Neural progenitor cell (in vitro differentiated cells): ENCODE data around the gene ITGA3.

ENCODE experiments used
- CTCF ChIP-seq: fragments of 200-600 bp; sonication (generic); IDR thresholded peaks from 2 replicates; pipeline ENCODE4 v1.5.1; 2017; ENCODE audit warnings: antibody characterized with exemption, mild to moderate bottlenecking
- EZH2 ChIP-seq: fragments of 200-600 bp; sonication (generic); IDR thresholded peaks from 2 replicates; pipeline ENCODE4 v1.6.1; 2017; ENCODE audit warnings: antibody characterized with exemption, mild to moderate bottlenecking, moderate library complexity
- EZH2phosphoT487 ChIP-seq: fragments of 200-600 bp; sonication (generic); IDR thresholded peaks from 2 replicates; pipeline ENCODE4 v1.6.1; 2017; ENCODE audit warnings: antibody characterized with exemption

GRCh38 chr17:50058296-50058953 lies 2.5 kb downstream of the ITGA3 start:
- no peak for TF ChIP-seq CTCF
- no peak for TF ChIP-seq EZH2
- TF ChIP-seq EZH2phosphoT487 = no peak
